Measurements from ENCODE around the gene PHLDB1.
"Not testable (repeated sequence)": the region's sequence is repeated elsewhere in the genome, so short reads cannot be mapped to it uniquely, and the experiment has no call there.

- TF ChIP-seq POLR2A (IDR thresholded peaks at IDR 0.05), result not testable (repeated sequence)
- TF ChIP-seq, protein P1, sequence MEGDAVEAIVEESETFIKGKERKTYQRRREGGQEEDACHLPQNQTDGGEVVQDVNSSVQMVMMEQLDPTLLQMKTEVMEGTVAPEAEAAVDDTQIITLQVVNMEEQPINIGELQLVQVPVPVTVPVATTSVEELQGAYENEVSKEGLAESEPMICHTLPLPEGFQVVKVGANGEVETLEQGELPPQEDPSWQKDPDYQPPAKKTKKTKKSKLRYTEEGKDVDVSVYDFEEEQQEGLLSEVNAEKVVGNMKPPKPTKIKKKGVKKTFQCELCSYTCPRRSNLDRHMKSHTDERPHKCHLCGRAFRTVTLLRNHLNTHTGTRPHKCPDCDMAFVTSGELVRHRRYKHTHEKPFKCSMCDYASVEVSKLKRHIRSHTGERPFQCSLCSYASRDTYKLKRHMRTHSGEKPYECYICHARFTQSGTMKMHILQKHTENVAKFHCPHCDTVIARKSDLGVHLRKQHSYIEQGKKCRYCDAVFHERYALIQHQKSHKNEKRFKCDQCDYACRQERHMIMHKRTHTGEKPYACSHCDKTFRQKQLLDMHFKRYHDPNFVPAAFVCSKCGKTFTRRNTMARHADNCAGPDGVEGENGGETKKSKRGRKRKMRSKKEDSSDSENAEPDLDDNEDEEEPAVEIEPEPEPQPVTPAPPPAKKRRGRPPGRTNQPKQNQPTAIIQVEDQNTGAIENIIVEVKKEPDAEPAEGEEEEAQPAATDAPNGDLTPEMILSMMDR (IDR thresholded peaks at IDR 0.05), result not testable (repeated sequence)
These were observed 3.7 kb upstream of the PHLDB1 start for GRCh38 chr11:118603709-118604108.

Data from lower leg skin (tissue), 3 donors.